Thyroid gland (tissue), 4 donors: ENCODE measurements around the gene COL20A1. TPM values are rescaled to one million over a fixed set of nuclear protein-coding genes. Genes with fewer than 3 reads are reported as not detected.

Experiments used
- DNase-seq, 2 donors: peaks; one replicate each; pipeline ENCODE4 v3.0.0-alpha.2; 2019
- H3K27ac ChIP-seq, 3 donors: fragments of 200-600 bp; sonication (generic); 1 replicate in 2 of 3; 2 replicates in 1 of 3; pipeline ENCODE4 v1.5.1; 2016 to 2019; ENCODE audit warnings: mild to moderate bottlenecking in 1 of 3, moderate library complexity in 1 of 3
- H3K27me3 ChIP-seq: fragments of 200-600 bp; sonication (generic); one replicate; pipeline ENCODE4 v1.5.1; 2019
- H3K36me3 ChIP-seq, 2 donors: fragments of 200-600 bp; sonication (generic); one replicate each; pipeline ENCODE4 v1.5.1; 2016 to 2019
- H3K4me1 ChIP-seq, 2 donors: fragments of 200-600 bp; sonication (generic); one replicate each; pipeline ENCODE4 v1.5.1; 2017 to 2019
- H3K4me3 ChIP-seq, 3 donors: fragments of 200-600 bp; sonication (generic); replicated peaks in 1 of 3; 1 replicate in 2 of 3; 2 replicates in 1 of 3; pipeline ENCODE4 v1.5.1; 2016; ENCODE audit warnings: mild to moderate bottlenecking in 1 of 3
- H3K9me3 ChIP-seq: fragments of 200-600 bp; sonication (generic); one replicate; pipeline ENCODE4 v1.5.1; 2017
- CTCF ChIP-seq, 6 experiments: fragments of 200-600 bp in 3 of 6; fragments of 450-650 bp in 3 of 6; sonication (generic) in 3 of 6; IDR thresholded peaks; one replicate each; pipeline ENCODE4 v1.5.1; 2016 to 2019; ENCODE audit warnings: antibody characterized with exemption in 6 of 6, mild to moderate bottlenecking in 2 of 6, inconsistent platforms in 1 of 6, moderate library complexity in 1 of 6
- POLR2A ChIP-seq, 2 donors: fragments of 450-650 bp; IDR thresholded peaks; one replicate each; pipeline ENCODE4 v1.6.1; 2017; ENCODE audit warnings: antibody characterized with exemption in 2 of 2, mild to moderate bottlenecking in 2 of 2, moderate library complexity in 1 of 2
- WGBS, 2 donors: methylation state at CpG; one replicate each; pipeline ENCODE4 v1.1.5; 2017; 5-methylcytosine and 5-hydroxymethylcytosine counted together
- intact Hi-C: fragments of 100-400 bp; cut with DNase I; formaldehyde crosslinking; loops from one replicate; pipeline ENCODE4 v1.15.1; 2023
- total RNA-seq, 4 donors: library from RNA; depleted of rRNA; stranded (reverse); fragments of >200 nt; gene quantifications; one replicate each; pipeline ENCODE4 v1.2.3, GENCODE V29; 2016

Gene COL20A1
- total RNA-seq, 4 donors from 2014 or later = 0.13 TPM; not detected in 3

- Histone ChIP-seq H3K36me3 (no peaks in the 10 kb centered on the region), H3K9me3 (no peaks in the 10 kb centered on the region), H3K27ac (no peak overlapping the region), H3K4me3 (no peak overlapping the region), H3K27me3 (no peaks in the 10 kb centered on the region), H3K4me1 (no peaks in the 10 kb centered on the region)
- intact Hi-C loops = no loop called here
- TF ChIP-seq CTCF (IDR thresholded peaks at IDR 0.05) (no peak), POLR2A (IDR thresholded peaks at IDR 0.05) (no peak)
- WGBS, 2 donors = 46 to 47% methylated on average over 19 to 21 of the region's 21 CpGs
- no peak for DNase-seq
Measured at GRCh38 chr20:63370618-63371187, 77.7 kb downstream of the COL20A1 start.

GRCh38 chr20:63371291-63371865 is 78.4 kb downstream of the COL20A1 start:
- TF ChIP-seq POLR2A (IDR thresholded peaks at IDR 0.05) (no peak), CTCF (IDR thresholded peaks at IDR 0.05) (no peak)
- WGBS, 2 donors = 74 to 79% methylated on average over 26 to 28 of the region's 28 CpGs
- H3K9me3 ChIP-seq = no peaks in the 10 kb centered on the region
- intact Hi-C loops = no loop called here
- no peaks in the 10 kb centered on the region for H3K36me3 ChIP-seq
- H3K27me3 ChIP-seq = no peaks in the 10 kb centered on the region
- H3K4me1 ChIP-seq = no peaks in the 10 kb centered on the region
- DNase-seq = no peak
- H3K4me3 ChIP-seq = no peak overlapping the region
- no peak overlapping the region for H3K27ac ChIP-seq

GRCh38 chr20:63372971-63373885 is 80.2 kb downstream of the COL20A1 start:
- DNase-seq = no peak
- Histone ChIP-seq H3K4me1 (no peaks in the 10 kb centered on the region), H3K27ac (no peak overlapping the region), H3K36me3 (no peaks in the 10 kb centered on the region), H3K4me3 (no peak overlapping the region), H3K27me3 (no peaks in the 10 kb centered on the region), H3K9me3 (no peaks in the 10 kb centered on the region)
- TF ChIP-seq CTCF (IDR thresholded peaks at IDR 0.05) = no peak
- intact Hi-C loops = no loop called here
- WGBS, 2 donors = 70 to 73% methylated on average over 20 to 28 of the region's 34 CpGs

DNA sequence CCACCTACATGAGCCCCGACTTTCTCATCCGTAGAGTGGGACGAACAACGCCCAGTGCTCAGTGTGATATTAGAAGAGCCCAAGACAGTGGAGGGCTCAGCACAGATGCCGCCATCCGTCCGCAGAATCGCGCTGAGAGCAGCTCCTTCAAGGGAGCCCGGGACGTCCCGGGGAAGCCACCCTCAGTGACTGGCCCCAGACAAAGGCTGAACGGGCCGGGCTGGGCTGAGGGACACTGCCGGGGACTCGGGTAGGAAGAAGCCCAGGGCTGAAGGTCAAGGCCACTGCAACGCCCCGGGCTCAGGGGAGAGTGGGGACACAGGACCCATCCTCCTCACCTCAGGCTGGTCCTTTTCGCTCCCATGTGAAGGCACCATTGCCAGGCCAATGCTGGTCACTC is 81.0 kb downstream of the COL20A1 start:
- Histone ChIP-seq H3K4me3 (no peak overlapping the region), H3K27ac (no peak overlapping the region), H3K36me3 (no peaks in the 10 kb centered on the region), H3K27me3 (no peaks in the 10 kb centered on the region), H3K4me1 (no peaks in the 10 kb centered on the region), H3K9me3 (no peaks in the 10 kb centered on the region)
- TF ChIP-seq POLR2A (IDR thresholded peaks at IDR 0.05) (no peak), CTCF (IDR thresholded peaks at IDR 0.05) (no peak)
- intact Hi-C loops = no loop called here
- whole genome bisulfite sequencing, 2 donors = 78 to 91% methylated on average over 7 to 14 of the region's 19 CpGs
- no peak for DNase-seq

DNA sequence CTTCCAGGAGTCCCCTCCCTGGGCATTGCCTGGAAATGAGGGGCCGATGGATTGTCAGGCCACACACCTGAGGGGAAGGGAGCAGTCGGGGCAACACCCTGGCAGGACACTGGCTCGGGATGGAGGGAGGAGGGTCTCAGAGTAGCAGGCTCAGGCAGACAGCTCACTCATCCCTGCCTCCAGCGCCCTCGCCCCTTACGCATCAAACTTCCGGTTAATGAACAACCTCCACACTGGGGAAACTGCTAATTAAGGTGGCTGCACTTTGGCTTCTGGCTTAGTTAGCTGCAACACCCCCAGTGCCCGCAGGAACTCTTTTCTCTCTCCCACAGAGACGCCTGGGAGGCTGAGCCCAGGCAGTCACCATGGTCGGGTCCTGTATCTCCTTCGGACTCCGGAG is 81.5 kb downstream of the COL20A1 start:
- H3K27me3 ChIP-seq = no peaks in the 10 kb centered on the region
- no peaks in the 10 kb centered on the region for H3K4me1 ChIP-seq
- WGBS, 2 donors = 60 to 73% methylated on average over 10 to 12 of the region's 12 CpGs
- DNase-seq = no peak
- no peaks in the 10 kb centered on the region for H3K36me3 ChIP-seq
- TF ChIP-seq CTCF (IDR thresholded peaks at IDR 0.05) = no peak
- no peak for TF ChIP-seq POLR2A (IDR thresholded peaks at IDR 0.05)
- no peak overlapping the region for H3K27ac ChIP-seq
- no peaks in the 10 kb centered on the region for H3K9me3 ChIP-seq
- no peak overlapping the region for H3K4me3 ChIP-seq
- intact Hi-C loops = no loop called here
